ENCODE results near the gene LOX.

DNA sequence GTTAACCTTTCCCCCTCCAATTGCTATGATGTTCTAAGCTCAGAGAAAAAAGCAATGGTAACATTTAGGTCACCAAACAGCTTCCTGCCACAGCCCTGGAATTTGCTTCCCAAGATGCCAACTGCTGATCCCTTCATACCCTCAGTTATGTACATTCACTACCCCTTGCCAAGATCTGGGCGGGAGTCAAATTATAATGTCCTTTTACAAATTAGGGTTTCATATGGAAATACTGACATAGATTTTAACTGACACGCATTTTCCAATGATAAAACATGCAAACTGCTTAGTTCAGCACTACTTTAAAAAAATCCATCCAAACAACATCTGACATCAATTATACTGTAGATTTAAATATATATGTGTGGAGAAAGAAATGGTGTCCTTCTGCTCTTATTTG lies 5.0 kb downstream of the LOX start:
- TF ChIP-seq, protein P1, sequence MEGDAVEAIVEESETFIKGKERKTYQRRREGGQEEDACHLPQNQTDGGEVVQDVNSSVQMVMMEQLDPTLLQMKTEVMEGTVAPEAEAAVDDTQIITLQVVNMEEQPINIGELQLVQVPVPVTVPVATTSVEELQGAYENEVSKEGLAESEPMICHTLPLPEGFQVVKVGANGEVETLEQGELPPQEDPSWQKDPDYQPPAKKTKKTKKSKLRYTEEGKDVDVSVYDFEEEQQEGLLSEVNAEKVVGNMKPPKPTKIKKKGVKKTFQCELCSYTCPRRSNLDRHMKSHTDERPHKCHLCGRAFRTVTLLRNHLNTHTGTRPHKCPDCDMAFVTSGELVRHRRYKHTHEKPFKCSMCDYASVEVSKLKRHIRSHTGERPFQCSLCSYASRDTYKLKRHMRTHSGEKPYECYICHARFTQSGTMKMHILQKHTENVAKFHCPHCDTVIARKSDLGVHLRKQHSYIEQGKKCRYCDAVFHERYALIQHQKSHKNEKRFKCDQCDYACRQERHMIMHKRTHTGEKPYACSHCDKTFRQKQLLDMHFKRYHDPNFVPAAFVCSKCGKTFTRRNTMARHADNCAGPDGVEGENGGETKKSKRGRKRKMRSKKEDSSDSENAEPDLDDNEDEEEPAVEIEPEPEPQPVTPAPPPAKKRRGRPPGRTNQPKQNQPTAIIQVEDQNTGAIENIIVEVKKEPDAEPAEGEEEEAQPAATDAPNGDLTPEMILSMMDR (IDR thresholded peaks at IDR 0.05) = no peak
- TF ChIP-seq POLR2A (IDR thresholded peaks at IDR 0.05) = no peak
